ENCODE measurements around the gene IL36A.

Gene IL36A

DNA sequence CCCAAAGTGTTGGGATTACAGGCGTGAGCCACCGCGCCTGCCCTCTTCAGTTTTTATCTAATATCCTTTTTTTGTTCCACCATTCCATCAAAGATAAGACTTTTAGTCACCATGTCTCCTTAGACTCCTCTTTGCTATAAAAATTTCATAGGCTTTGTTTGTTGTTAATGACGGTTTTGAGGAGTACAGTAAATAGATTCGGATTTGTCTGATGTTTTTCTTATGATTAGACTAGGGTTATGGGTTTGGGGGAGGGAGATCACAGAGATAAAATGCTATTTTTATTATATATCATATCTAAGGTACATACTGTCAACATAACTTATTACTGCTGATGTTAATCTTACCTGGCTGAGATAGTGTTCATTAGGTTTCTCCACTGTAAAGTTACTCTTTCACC is 41.2 kb downstream of the IL36A start:
- Histone ChIP-seq H3K4me2 (ENCODE audit: low read length) (no peak overlapping the region), H3K9me3 (ENCODE audit: control insufficient read depth, low read length) (no peaks in the 10 kb centered on the region), H3K36me3 (ENCODE audit: control insufficient read depth, insufficient read depth, low read length) (no peaks in the 10 kb centered on the region), H2AFZ (no peak overlapping the region), H3K27ac (no peak overlapping the region), H3K79me2 (no peaks in the 10 kb centered on the region), H3K9ac (no peak overlapping the region), H3K4me3 (ENCODE audit: low read depth, low read length) (no peak overlapping the region), H3K4me1 (no peaks in the 10 kb centered on the region), H3K27me3 (ENCODE audit: control insufficient read depth, insufficient read depth, low read length) (no peaks in the 10 kb centered on the region)
- TF ChIP-seq, protein P1, sequence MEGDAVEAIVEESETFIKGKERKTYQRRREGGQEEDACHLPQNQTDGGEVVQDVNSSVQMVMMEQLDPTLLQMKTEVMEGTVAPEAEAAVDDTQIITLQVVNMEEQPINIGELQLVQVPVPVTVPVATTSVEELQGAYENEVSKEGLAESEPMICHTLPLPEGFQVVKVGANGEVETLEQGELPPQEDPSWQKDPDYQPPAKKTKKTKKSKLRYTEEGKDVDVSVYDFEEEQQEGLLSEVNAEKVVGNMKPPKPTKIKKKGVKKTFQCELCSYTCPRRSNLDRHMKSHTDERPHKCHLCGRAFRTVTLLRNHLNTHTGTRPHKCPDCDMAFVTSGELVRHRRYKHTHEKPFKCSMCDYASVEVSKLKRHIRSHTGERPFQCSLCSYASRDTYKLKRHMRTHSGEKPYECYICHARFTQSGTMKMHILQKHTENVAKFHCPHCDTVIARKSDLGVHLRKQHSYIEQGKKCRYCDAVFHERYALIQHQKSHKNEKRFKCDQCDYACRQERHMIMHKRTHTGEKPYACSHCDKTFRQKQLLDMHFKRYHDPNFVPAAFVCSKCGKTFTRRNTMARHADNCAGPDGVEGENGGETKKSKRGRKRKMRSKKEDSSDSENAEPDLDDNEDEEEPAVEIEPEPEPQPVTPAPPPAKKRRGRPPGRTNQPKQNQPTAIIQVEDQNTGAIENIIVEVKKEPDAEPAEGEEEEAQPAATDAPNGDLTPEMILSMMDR (IDR thresholded peaks at IDR 0.05) = no peak

DNA sequence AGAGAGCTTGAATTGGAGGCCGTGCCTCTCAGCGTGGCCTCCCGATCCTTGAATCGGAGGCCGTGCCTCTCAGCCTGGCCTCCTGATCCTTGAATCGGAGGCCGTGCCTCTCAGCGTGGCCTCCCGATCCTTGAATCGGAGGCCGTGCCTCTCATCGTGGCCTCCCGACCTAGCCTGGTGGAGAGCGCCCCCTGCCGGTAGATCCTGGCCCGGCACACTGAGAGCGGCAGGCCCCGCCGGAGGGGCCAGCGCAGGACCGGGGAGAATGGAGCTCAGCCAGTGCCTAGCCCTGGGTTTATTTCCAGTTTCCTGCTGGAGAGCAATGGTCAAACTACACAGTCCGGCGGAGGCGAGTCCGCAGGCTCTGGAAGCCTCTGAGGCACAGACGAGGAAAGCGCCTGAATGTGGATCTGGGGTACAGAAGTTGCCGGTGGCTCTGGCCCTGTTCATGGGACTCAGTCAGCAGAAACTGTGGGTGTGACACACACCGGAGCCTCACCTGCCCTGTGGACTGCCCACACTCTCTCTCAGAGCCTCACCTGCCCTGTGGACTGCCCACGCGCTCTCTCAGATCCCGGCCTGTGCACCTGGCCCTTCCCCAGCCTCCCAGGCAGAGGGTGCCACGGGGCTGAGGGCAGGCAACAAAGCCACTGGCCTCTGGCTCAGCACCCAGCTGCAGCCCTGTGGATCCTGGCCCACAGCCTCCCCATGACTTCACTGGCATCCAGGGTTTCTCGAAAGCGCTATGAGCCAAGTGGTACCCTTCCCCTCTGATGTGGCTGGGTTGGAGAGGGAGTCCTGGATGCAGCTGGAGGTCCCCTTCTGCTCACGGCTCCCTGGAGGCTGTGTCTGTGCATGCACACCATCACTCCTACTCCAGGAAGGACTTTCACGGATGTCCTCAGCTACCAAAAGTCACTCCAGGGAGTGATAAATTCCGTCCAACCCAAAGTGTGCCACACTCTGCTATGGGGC is 45.9 kb downstream of the IL36A start:
- Histone ChIP-seq H2AFZ (no peak overlapping the region), H3K27me3 (ENCODE audit: control insufficient read depth, insufficient read depth, low read length) (no peaks in the 10 kb centered on the region), H3K79me2 (no peaks in the 10 kb centered on the region), H3K4me2 (ENCODE audit: low read length) (no peak overlapping the region), H3K36me3 (ENCODE audit: control insufficient read depth, insufficient read depth, low read length) (no peaks in the 10 kb centered on the region), H3K4me3 (ENCODE audit: low read depth, low read length) (no peak overlapping the region), H3K4me1 (no peaks in the 10 kb centered on the region), H3K9ac (no peak overlapping the region), H3K9me3 (ENCODE audit: control insufficient read depth, low read length) (no peaks in the 10 kb centered on the region), H3K27ac (no peak overlapping the region)
- TF ChIP-seq, protein P1 (IDR thresholded peaks at IDR 0.05) = no peak

DNA sequence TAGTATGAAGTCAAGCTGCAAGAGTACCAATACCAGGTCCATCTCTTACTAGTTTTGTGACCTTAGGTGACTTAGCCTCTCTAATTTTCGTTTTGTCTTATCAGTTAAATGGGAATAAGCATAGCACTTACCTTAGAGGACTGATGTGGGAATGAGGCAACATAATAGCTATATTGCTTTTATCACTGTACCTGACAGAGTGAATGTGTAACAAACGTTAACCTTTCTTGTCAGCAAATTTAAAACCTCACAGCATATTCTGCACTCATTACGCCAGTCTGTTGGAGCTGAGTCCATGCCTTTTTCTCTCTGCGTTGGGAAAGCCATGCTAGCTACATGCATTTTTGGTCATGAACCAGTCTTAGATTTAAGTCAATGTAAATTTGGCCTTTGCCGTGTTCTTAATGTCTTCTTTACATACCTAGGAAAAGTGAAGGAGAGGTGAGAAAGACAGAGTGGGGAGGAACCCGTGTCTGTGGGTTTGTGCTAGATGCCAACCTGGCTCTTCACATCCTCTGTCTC is 47.2 kb downstream of the IL36A start, which contains the start of gene IL36B:
Gene IL36B (minus strand): TSS at position 472 of the 522 bp plus-strand sequence.
- Histone ChIP-seq H3K4me3 (ENCODE audit: low read depth, low read length) (no peak within 1 kb of the TSS), H3K27me3 (ENCODE audit: control insufficient read depth, insufficient read depth, low read length) (no peaks in the 10 kb centered on the region), H3K4me2 (ENCODE audit: low read length) (no peak within 1 kb of the TSS), H2AFZ (no peak within 1 kb of the TSS), H3K36me3 (ENCODE audit: control insufficient read depth, insufficient read depth, low read length) (no peaks in the 10 kb centered on the region), H3K9me3 (ENCODE audit: control insufficient read depth, low read length) (no peaks in the 10 kb centered on the region), H3K79me2 (no peaks in the 10 kb centered on the region), H3K27ac (no peak within 1 kb of the TSS), H3K4me1 (no peaks in the 10 kb centered on the region), H3K9ac (no peak within 1 kb of the TSS)
- TF ChIP-seq, protein P1 (IDR thresholded peaks at IDR 0.05) = no peak

DNA sequence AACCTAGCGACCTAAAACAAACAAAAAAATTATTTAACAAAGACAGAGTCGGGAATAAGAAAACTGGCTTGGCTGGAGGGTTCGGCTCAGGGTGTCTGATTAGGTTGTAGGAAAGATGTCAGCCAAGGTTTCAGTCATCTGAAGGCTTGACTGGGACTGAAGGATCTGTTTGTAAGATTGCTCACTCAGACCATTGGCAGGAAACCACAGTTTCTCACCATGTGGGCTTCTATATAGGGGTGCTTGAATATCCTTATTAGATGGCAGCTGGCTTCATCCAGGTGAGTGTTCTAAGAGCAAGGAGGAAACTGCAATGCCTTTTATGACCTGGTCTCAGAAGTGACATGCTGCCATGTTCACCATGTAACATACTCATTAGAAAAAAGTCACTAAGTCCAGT is 48.4 kb downstream of the IL36A start:
- H3K9ac ChIP-seq = no peak overlapping the region
- H3K79me2 ChIP-seq = no peaks in the 10 kb centered on the region
- no peaks in the 10 kb centered on the region for H3K4me1 ChIP-seq
- H3K9me3 ChIP-seq (ENCODE audit: control insufficient read depth, low read length) = no peaks in the 10 kb centered on the region
- H3K36me3 ChIP-seq (ENCODE audit: control insufficient read depth, insufficient read depth, low read length) = no peaks in the 10 kb centered on the region
- no peaks in the 10 kb centered on the region for H3K27me3 ChIP-seq (ENCODE audit: control insufficient read depth, insufficient read depth, low read length)
- no peak overlapping the region for H2AFZ ChIP-seq
- no peak overlapping the region for H3K4me3 ChIP-seq (ENCODE audit: low read depth, low read length)
- TF ChIP-seq, protein P1 (IDR thresholded peaks at IDR 0.05) = no peak
- no peak overlapping the region for H3K4me2 ChIP-seq (ENCODE audit: low read length)
- no peak overlapping the region for H3K27ac ChIP-seq

All from parathyroid adenoma (tissue), 2 donors.